ENCODE results near the gene ARGFX. TPM values are rescaled to one million over a fixed set of nuclear protein-coding genes. Genes with fewer than 3 reads are reported as not detected.
"Not testable (repeated sequence)": the region's sequence is repeated elsewhere in the genome, so short reads cannot be mapped to it uniquely, and the experiment has no call there.

ARGFX gene
- polyA plus RNA-seq, 3 donors, result not detected

DNA sequence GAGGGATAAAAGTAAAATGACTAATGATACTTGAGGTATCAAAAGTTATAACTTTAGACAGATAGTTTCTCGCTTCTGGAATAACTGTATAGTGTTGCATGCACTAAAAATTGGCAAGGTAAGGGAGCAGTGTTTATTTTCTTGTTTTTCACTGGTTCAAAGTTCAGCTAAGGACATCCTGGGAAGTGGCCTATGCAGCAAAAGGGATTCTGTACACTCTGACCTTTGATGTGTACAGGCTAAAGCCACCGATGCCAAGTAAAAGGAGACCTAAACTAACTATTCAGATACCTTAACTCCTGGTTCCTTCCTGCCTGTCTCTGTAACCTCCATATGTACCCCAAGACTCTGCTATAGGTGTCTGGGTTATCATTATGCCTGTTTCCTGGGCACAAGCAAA, 27.1 kb downstream of the ARGFX start:
- no peak for DNase-seq (ENCODE audit: extremely low read depth in 1 of 11, low read depth in 9 of 11, low spot score in 4 of 11)

DNA sequence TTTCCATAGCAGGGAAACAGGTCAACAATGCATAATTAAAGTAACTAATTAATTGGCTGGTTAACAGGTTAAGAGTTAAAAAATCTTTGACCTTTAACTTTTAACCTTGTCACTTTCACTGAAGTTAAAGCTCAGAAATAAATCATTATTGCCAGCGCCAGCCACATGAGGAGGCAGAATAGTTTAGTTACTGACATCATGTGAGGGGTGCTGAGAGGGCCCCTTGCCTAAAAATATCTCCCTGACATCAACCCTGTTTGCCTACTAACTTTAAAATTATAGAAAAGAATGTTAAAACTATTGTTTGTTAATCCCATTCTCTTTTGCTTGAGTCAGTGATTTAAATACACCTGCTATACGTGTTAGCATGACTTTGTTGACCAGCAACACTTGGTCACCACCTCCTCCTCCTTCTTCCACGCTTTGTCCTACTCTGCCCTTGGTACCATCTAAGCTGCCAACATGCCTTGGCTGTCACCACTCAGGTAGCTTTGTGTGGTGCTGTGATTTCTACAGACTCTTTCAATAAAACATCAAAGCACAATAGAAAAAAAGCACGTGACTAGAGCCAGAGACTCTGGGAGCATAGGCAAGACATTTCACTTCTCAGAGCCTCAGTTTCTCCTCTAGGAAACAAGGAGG, 28.1 kb downstream of the ARGFX start:
- DNase-seq (ENCODE audit: extremely low read depth in 1 of 11, low read depth in 9 of 11, low spot score in 4 of 11), result no peak

- DNase-seq (ENCODE audit: extremely low read depth in 1 of 11, low read depth in 9 of 11, low spot score in 4 of 11), result no peak
These were observed 30.8 kb downstream of the ARGFX start for GRCh38 chr3:121598564-121598963.

- not testable (repeated sequence) for DNase-seq (ENCODE audit: extremely low read depth in 1 of 11, low read depth in 9 of 11, low spot score in 4 of 11)
These were observed 32.2 kb downstream of the ARGFX start for GRCh38 chr3:121599900-121600299.

DNA sequence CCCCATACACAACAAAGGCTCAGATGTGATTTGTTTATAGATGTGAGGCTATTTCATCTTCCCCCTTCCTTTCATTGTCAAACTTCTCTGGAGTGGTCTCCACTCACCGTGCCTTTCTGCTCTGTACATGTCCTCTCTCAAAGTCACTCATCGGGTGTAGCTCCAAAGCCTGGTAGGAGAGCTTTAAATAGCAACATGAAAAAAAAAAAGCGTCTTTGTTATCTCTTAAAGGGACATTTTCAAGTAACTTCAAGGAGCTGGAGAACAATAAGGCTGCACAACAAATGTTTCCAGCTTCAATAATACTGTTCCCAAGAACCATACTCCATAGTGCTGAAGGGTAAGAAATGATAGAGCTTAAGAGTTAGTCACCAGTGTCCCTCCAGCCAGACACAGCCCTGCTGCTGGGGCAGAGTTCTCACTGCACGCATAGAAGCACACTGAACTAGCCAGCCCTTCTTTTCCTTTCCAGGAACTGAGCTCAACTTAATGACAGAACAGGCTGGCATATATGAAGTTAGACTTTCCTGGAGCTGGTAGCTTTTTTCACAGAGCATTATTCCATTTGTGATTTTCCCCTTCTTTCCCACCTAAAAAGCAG, 33.6 kb downstream of the ARGFX start:
- no peak for DNase-seq (ENCODE audit: extremely low read depth in 1 of 11, low read depth in 9 of 11, low spot score in 4 of 11)

DNA sequence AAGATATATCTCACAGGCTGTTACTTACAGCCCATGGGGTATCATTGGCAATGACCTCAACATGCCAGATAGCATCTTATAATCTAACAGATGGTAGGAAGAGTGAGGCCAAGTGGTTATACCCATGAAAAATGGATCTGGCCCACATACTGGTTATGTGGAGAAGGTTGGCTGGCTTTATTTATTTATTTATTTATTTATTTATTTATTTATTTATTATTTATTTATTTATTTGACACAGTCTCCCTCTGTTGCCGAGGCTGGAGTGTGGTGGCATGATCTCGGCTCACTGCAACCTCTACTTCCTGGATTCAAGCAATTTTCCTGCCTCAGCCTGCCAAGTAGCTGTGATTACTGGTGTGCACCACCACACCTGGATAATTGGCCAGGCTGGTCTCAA, 37.0 kb downstream of the ARGFX start:
- DNase-seq (ENCODE audit: extremely low read depth in 1 of 11, low read depth in 9 of 11, low spot score in 4 of 11), result no peak

DNA sequence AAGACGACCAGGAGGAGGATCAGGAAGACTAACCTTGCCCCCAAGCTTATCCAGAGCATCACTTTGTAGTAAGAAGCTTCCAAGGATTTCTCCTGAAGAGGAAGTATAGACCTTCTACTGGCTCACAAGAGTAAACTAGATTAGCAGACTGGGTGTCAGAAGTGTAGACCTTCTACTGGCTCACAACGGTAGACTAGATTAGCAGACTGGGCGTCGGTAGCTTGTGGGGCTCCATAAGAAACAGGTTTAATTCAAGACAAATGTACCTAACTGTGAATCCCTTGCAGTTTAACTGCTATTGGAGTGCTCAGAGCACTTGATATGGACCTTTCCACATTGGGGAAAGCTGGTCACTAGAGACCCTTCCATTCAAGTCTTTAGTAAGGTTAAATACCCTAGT, 38.4 kb downstream of the ARGFX start:
- no peak for DNase-seq (ENCODE audit: extremely low read depth in 1 of 11, low read depth in 9 of 11, low spot score in 4 of 11)

Other genes with a start within 250 kb of the ARGFX start
- gene POLQ, start 22.0 kb upstream of the ARGFX start, polyA plus RNA-seq (ENCODE audit: insufficient read length in 3 of 3), result 1 to 10 TPM; 4.7 to 7.4 (median 7.2) TPM
- gene FBXO40, start 25.4 kb downstream of the ARGFX start, polyA plus RNA-seq (ENCODE audit: insufficient read length in 3 of 3), result under 1 TPM in 1 of 3 donors, not detected in 2; 0.03 TPM
- 1 to 10 TPM; 4.9 to 8.2 (median 7.6) TPM for gene HCLS1, start 93.0 kb downstream of the ARGFX start, polyA plus RNA-seq (ENCODE audit: insufficient read length in 3 of 3)
- 10 to 100 TPM; 80.1 to 98.1 (median 88.4) TPM for gene GOLGB1, start 181.8 kb downstream of the ARGFX start, polyA plus RNA-seq (ENCODE audit: insufficient read length in 3 of 3)